HCT116 (cell line): ENCODE data around the gene ODF2L. TPM values are rescaled to one million over a fixed set of nuclear protein-coding genes. Genes with fewer than 3 reads are reported as not detected.

ENCODE experiments used
- ATAC-seq: fragments of 200-7000 bp; cut with Tn5 transposase; 2 replicates; pipeline ENCODE4 v1.9.1; 2020; ENCODE audit warnings: mild to moderate bottlenecking, moderate library complexity
- BruUV-seq: library from RNA; stranded (reverse); fragments of 400-500 nt; replicated peaks from 2 replicates; lab custom pipeline; 2021; lab: Mats Ljungman, UMichigan
- CTCF ChIA-PET: fragments of 300-600 bp; sonication (Branson Sonifier 250); formaldehyde crosslinking; loops from one replicate; lab custom pipeline; 2021; ENCODE audit warnings: antibody characterized with exemption; lab: Charles Lee
- POLR2A ChIA-PET: fragments of 300-600, 350-600 bp; sonication (Branson Sonifier 250); formaldehyde crosslinking; loops from one replicate; lab custom pipeline; 2021; ENCODE audit warnings: antibody characterized with exemption; lab: Charles Lee
- RAD21 ChIA-PET, 2 experiments: fragments of 300-600 bp; sonication (Branson Sonifier 250); formaldehyde crosslinking; loops; one replicate each; lab custom pipeline; 2023; ENCODE audit warnings: low total read pairs in 2 of 2; ENCODE audit not compliant: uncharacterized antibody in 2 of 2, unreplicated experiment in 2 of 2, low non-redundant PET in 1 of 2; lab: Charles Lee
- DNase-seq: peaks from one replicate; pipeline ENCODE4 v3.0.0-alpha.2; 2010; ENCODE audit warnings: low read depth, low spot score
- H2AFZ ChIP-seq: fragments of 200-600 bp; shearing (Covaris generic), sonication (generic); 2 replicates; pipeline ENCODE4 v1.6.1; 2017; ENCODE audit warnings: low read depth, mixed run types, mixed read lengths, antibody characterized with exemption, low read length; ENCODE audit not compliant: poor library complexity, severe bottlenecking
- H3K27ac ChIP-seq: 2 replicates; pipeline ENCODE4 v1.5.1; 2012; ENCODE audit warnings: low read depth, low read length
- H3K27me3 ChIP-seq: fragments of 200-600 bp; sonication (generic); 2 replicates; pipeline ENCODE4 v1.6.1; 2016; ENCODE audit warnings: mixed run types, low read length, mixed read lengths; ENCODE audit not compliant: insufficient read depth
- H3K36me3 ChIP-seq, 2 experiments: fragments of 200-500 bp in 1 of 2; fragments of 200-600 bp in 1 of 2; sonication (Bioruptor generic) in 1 of 2; sonication (generic) in 1 of 2; 2 replicates each; pipeline versions ENCODE4 v1.5.1 to v1.6.1; 2014 to 2016; ENCODE audit warnings: low read length in 2 of 2, inconsistent platforms in 1 of 2, mixed read lengths in 1 of 2, mixed run types in 1 of 2; ENCODE audit not compliant: insufficient read depth in 2 of 2, control insufficient read depth in 1 of 2
- H3K4me1 ChIP-seq, 2 experiments: fragments of 200-600 bp in 1 of 2; sonication (generic) in 1 of 2; 2 replicates each; pipeline versions ENCODE4 v1.5.1 to v1.6.1; 2012 to 2017; ENCODE audit warnings: low read length in 2 of 2, inconsistent platforms in 1 of 2, mild to moderate bottlenecking in 1 of 2, mixed read lengths in 1 of 2, mixed run types in 1 of 2, moderate library complexity in 1 of 2; ENCODE audit not compliant: insufficient read depth in 2 of 2, control insufficient read depth in 1 of 2
- H3K4me2 ChIP-seq: fragments of 200-600 bp; sonication (generic); 2 replicates; pipeline ENCODE4 v1.6.1; 2017; ENCODE audit warnings: mixed run types, low read length, mixed read lengths
- H3K4me3 ChIP-seq, 2 experiments: fragments of 200-600 bp in 1 of 2; sonication (generic) in 1 of 2; replicated peaks in 1 of 2; 2 replicates each; pipeline ENCODE4 v1.5.1; 2011 to 2016; ENCODE audit warnings: low read length in 2 of 2, control low read depth in 1 of 2, low read depth in 1 of 2, mild to moderate bottlenecking in 1 of 2, mixed read lengths in 1 of 2, mixed run types in 1 of 2
- H3K79me2 ChIP-seq: fragments of 200-600 bp; sonication (generic); 2 replicates; pipeline ENCODE4 v1.6.1; 2017; ENCODE audit warnings: mild to moderate bottlenecking, mixed run types, low read length, moderate library complexity, mixed read lengths; ENCODE audit not compliant: insufficient read depth
- H3K9ac ChIP-seq: fragments of 200-600 bp; sonication (generic); 2 replicates; pipeline ENCODE4 v1.6.1; 2016; ENCODE audit warnings: low read length, mixed read lengths
- H3K9me2 ChIP-seq: fragments of 200-600 bp; sonication (generic), shearing (Covaris generic); 2 replicates; pipeline ENCODE4 v1.6.1; 2017; ENCODE audit warnings: mixed run types, mild to moderate bottlenecking, moderate library complexity; ENCODE audit not compliant: insufficient read depth
- H3K9me3 ChIP-seq, 2 experiments: fragments of 200-500 bp in 1 of 2; fragments of 200-600 bp in 1 of 2; sonication (Bioruptor generic) in 1 of 2; sonication (generic) in 1 of 2; 2 replicates each; pipeline ENCODE4 v1.6.1; 2014 to 2017; ENCODE audit warnings: low read length in 2 of 2, mixed read lengths in 2 of 2, inconsistent platforms in 1 of 2, low read depth in 1 of 2, mild to moderate bottlenecking in 1 of 2, mixed run types in 1 of 2, moderate library complexity in 1 of 2; ENCODE audit not compliant: control insufficient read depth in 1 of 2, insufficient read depth in 1 of 2
- H4K20me1 ChIP-seq: fragments of 200-600 bp; sonication (generic), shearing (Covaris generic); 2 replicates; pipeline ENCODE4 v1.6.1; 2017; ENCODE audit warnings: mixed run types, mild to moderate bottlenecking, moderate library complexity; ENCODE audit not compliant: insufficient read depth
- CBX3 ChIP-seq: IDR thresholded peaks from 2 replicates; pipeline ENCODE4 v1.6.1; 2012; ENCODE audit warnings: low read depth
- ELF1 ChIP-seq: IDR thresholded peaks from 2 replicates; pipeline ENCODE4 v1.6.1; 2012; ENCODE audit warnings: low read depth, borderline replicate concordance
- EZH2 ChIP-seq: fragments of 200-600 bp; sonication (generic); IDR thresholded peaks from 2 replicates; pipeline ENCODE4 v1.6.1; 2017; ENCODE audit warnings: antibody characterized with exemption, mixed run types
- EZH2phosphoT487 ChIP-seq: fragments of 200-600 bp; IDR thresholded peaks from 2 replicates; pipeline ENCODE4 v1.6.1; 2018; ENCODE audit warnings: antibody characterized with exemption, borderline replicate concordance
- FOSL1 ChIP-seq: IDR thresholded peaks from 2 replicates; pipeline ENCODE4 v1.6.1; 2012; ENCODE audit warnings: low read depth
- JUND ChIP-seq: IDR thresholded peaks from 2 replicates; pipeline ENCODE4 v1.6.1; 2012
- POLR2A ChIP-seq: IDR thresholded peaks from 2 replicates; pipeline ENCODE4 v1.7.0; 2011; ENCODE audit warnings: borderline replicate concordance; ENCODE audit not compliant: insufficient read depth, insufficient read length; ENCODE audit errors: extremely low read depth
- POLR2AphosphoS5 ChIP-seq: IDR thresholded peaks from 2 replicates; pipeline ENCODE4 v1.6.1; 2011; ENCODE audit warnings: mild to moderate bottlenecking, low read depth, low read length, moderate library complexity
- RAD21 ChIP-seq: IDR thresholded peaks from 2 replicates; pipeline ENCODE4 v1.6.1; 2012; ENCODE audit warnings: low read depth, mild to moderate bottlenecking
- YY1 ChIP-seq: IDR thresholded peaks from 2 replicates; pipeline ENCODE4 v1.6.1; 2011; ENCODE audit warnings: low read length, low read depth, moderate library complexity, mild to moderate bottlenecking; ENCODE audit not compliant: insufficient replicate concordance; ENCODE audit errors: extremely low read depth
- ZNF274 ChIP-seq: fragments of 200-500 bp; sonication (Bioruptor generic); IDR thresholded peaks from 2 replicates; pipeline ENCODE4 v1.6.1; 2014; ENCODE audit warnings: mild to moderate bottlenecking, low read depth, low read length, inconsistent platforms
- intact Hi-C: fragments of 100-400 bp; cut with micrococcal nuclease; formaldehyde crosslinking; loops from 2 replicates; pipeline ENCODE4 v1.10.0; 2022
- total RNA-seq: library from RNA; stranded (reverse); gene quantifications from one replicate; pipeline ENCODE4 v1.2.1, GENCODE V29; 2021; ENCODE audit not compliant: unreplicated experiment
- TF ChIP-seq, protein P1 (sequence below): IDR thresholded peaks from 2 replicates; pipeline ENCODE4 v1.6.1; 2012

Gene ODF2L
- total RNA-seq, 1 experiment from 2014 or later = 33.7 TPM

GRCh38 chr1:86324130-86324822, 71.8 kb downstream of the ODF2L start:
- no peak overlapping the region for H3K4me3 ChIP-seq
- DNase-seq = no peak
- no peaks in the 10 kb centered on the region for H3K9me3 ChIP-seq
- intact Hi-C loops = no loop called here
- no peaks in the 10 kb centered on the region for H3K27me3 ChIP-seq
- ATAC-seq = no peak
- H3K4me1 ChIP-seq = no peaks in the 10 kb centered on the region
- no peak overlapping the region for H3K9ac ChIP-seq
- RAD21 ChIA-PET = no interaction called here
- CTCF ChIA-PET = no interaction called here
- no peak overlapping the region for H3K27ac ChIP-seq
- H3K79me2 ChIP-seq = no peaks in the 10 kb centered on the region
- H2AFZ ChIP-seq = no peak overlapping the region
- H3K9me2 ChIP-seq = no peaks in the 10 kb centered on the region
- no peak for TF ChIP-seq ELF1
- TF ChIP-seq POLR2AphosphoS5 = no peak
- TF ChIP-seq ZNF274 = no peak
- TF ChIP-seq POLR2A = no peak
- TF ChIP-seq CBX3 = no peak
- TF ChIP-seq FOSL1 = no peak
- no peak for TF ChIP-seq JUND
- no peak for TF ChIP-seq YY1
- TF ChIP-seq RAD21 = no peak
- TF ChIP-seq EZH2phosphoT487 = no peak
- TF ChIP-seq EZH2 = no peak
- TF ChIP-seq, protein P1, sequence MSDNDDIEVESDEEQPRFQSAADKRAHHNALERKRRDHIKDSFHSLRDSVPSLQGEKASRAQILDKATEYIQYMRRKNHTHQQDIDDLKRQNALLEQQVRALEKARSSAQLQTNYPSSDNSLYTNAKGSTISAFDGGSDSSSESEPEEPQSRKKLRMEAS = no peak
- POLR2A ChIA-PET = no interaction called here
- no peak overlapping the region for H3K4me2 ChIP-seq
- H3K36me3 ChIP-seq = no peaks in the 10 kb centered on the region
- no TSS peak for BruUV-seq
- H4K20me1 ChIP-seq = no peaks in the 10 kb centered on the region
